Vein endothelial cell (primary cell): ENCODE measurements around the gene NSMF. TPM values are rescaled to one million over a fixed set of nuclear protein-coding genes. Genes with fewer than 3 reads are reported as not detected.

Source experiments
- total RNA-seq: library from RNA; depleted of rRNA; stranded (reverse); fragments of >200 nt; gene quantifications from 2 replicates; pipeline ENCODE4 v1.2.3, GENCODE V29; 2012

NSMF gene
- total RNA-seq: 52.9 and 58.1 TPM in 2 replicates

DNA sequence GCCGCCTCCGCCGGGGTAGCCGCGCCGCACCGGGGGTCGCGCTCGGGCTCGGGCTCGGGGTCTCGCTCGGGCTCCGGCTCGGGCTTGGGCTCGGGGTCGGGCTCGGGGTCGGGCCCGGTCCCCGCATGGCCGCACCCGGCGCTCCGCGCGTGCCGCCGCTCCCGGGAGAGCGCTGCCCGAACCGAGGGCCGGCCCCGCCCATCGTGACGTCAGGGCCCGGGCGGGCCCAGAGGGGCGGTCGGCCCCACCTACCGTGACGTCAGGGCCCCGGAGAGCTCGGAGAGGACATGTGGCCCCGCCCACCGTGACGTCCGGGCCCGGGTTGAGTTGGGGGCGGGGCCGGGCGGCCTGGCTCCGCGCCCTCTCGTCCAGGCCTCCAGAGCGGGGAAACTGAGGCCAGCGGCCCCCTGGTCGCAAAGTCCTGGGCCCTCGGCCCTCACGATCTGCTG, at the start of gene NSMF:
Gene NSMF (minus strand): TSS at position 183 of the 449 bp plus-strand sequence. CDS start 232 bp downstream, outside the sequence.

GRCh38 chr9:137441289-137441934, 17.7 kb downstream of the NSMF start, which contains the start of gene ENTPD8:
Gene ENTPD8 (minus strand): TSS chr9:137441357. CDS start chr9:137438285, 3,072 bp downstream.

DNA sequence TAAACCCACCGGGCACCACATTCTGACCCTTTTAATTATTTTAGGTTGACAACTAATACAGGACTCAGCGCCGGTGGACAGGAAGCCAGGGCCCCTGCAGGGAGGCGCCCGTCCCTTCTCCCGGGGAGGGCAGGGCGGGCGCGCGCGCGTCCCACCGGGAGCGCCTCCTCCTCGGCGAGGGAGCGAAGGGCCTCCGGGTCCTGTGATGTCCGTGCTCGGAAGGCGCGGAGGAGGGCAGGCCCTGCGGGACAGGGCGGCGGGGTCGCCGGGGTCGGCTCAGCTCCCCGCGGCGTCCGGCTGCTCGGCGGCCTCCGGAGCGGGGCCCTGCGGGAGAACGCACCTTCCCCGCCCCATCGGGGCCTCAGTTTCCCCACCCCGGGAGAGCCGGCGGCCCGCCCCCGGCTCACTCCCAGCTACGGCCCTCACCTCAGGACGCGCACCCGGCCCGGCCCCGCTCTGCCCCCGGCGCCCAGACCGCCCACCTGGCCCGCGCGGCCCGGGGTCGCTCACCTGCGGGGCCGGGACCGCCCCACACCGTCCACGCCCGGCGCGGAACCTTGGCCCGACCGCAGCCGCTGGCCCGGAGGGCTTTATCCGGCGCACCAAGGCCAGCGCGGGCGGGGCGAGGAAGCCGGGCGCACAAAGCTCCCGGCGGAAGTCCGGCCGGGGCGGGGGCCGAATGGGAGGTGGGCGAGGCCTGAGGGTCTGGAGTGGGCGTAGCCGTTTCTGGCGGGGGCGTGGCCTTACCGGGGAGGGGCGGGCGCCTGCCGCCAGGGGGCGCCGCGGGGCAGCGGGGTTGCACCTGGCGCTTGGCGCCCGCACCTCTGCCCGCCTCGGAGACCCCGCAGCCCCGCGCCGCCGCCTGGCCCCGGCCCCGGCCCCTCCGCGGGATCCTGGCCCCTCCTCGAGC, 36.3 kb downstream of the NSMF start, which contains the start of the genes EXD3 and NOXA1:
Gene EXD3 (minus strand): TSS at position 559 of the 910 bp plus-strand sequence. CDS start 27,805 bp downstream, outside the sequence.
Gene NOXA1 (plus strand): TSS at position 790 of the 910 bp plus-strand sequence. CDS start 137 bp downstream, outside the sequence.

Other genes with a start within 250 kb of the NSMF start
- gene RNF208, start 237.1 kb downstream of the NSMF start, total RNA-seq: 0.19 and 0.65 TPM in 2 replicates
- gene CYSRT1, start 234.2 kb downstream of the NSMF start, total RNA-seq: 0.65 and 0.67 TPM in 2 replicates
- gene RNF224, start 231.8 kb downstream of the NSMF start, total RNA-seq: under 0.01 and 0.19 TPM in 2 replicates
- gene SLC34A3, start 228.4 kb downstream of the NSMF start, total RNA-seq: not detected in 2 replicates
- 199 and 241 TPM in 2 replicates for gene TUBB4B, start 218.0 kb downstream of the NSMF start, total RNA-seq
- not detected in 2 replicates for gene STPG3, start 208.0 kb downstream of the NSMF start, total RNA-seq
- 73.9 and 77.1 TPM in 2 replicates for gene NELFB, start 204.0 kb downstream of the NSMF start, total RNA-seq
- 58.3 and 77.4 TPM in 2 replicates for gene TOR4A, start 181.6 kb downstream of the NSMF start, total RNA-seq
- gene NRARP, start 157.1 kb downstream of the NSMF start, total RNA-seq: 46.7 and 64.3 TPM in 2 replicates
- gene EXD3, start 36.2 kb downstream of the NSMF start, total RNA-seq: 18.1 and 29.1 TPM in 2 replicates
- 1.9 and 2.0 TPM in 2 replicates for gene NOXA1, start 35.9 kb downstream of the NSMF start, total RNA-seq
- 0.33 TPM in 1 of 2 replicates, not detected in the other for gene ENTPD8, start 18.0 kb downstream of the NSMF start, total RNA-seq
- 0.65 and 1.1 TPM in 2 replicates for gene PNPLA7, start 91.1 kb upstream of the NSMF start, total RNA-seq
- 33.2 and 43.1 TPM in 2 replicates for gene MRPL41, start 92.5 kb upstream of the NSMF start, total RNA-seq
- gene DPH7, start 119.6 kb upstream of the NSMF start, total RNA-seq: 21.9 and 29.7 TPM in 2 replicates
- 14.7 and 18.4 TPM in 2 replicates for gene ZMYND19, start 131.2 kb upstream of the NSMF start, total RNA-seq
- gene ARRDC1, start 146.4 kb upstream of the NSMF start, total RNA-seq: 31.8 and 32.0 TPM in 2 replicates
- gene EHMT1, start 159.7 kb upstream of the NSMF start, total RNA-seq: 54.4 and 56.8 TPM in 2 replicates